ENCODE measurements around the gene SH2D7. TPM values are rescaled to one million over a fixed set of nuclear protein-coding genes. Genes with fewer than 3 reads are reported as not detected.

SH2D7 gene
- total RNA-seq, 1 experiment from 2014 or later: not detected

DNA sequence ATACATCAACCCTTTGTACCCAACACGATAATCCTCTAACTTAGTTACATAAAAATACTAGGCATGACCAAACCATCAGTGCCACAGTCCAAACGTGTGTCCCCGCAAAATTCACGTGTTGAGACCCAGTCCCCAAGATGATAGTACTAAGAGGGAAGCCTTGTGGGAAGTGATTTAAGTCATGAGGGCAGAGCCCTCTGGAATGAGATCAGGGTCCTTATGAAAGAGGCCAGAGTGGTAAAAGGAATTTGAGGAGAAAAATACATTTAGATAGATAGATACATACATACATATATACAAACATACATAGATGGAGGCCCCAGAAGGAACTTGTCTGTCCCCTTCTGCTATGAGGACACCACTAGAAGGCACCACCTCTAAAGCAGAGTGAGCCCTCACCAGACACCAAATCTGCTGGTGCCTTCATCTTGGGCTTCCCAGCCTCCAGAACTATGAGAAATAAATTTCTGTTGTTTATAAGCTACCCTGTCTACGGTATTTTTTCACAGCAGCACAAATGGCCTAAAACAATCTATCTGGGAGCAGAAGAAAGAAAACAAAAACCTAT is 22.8 kb upstream of the SH2D7 start:
- ATAC-seq (no peak), DNase-seq (ENCODE audit: low spot score) (peak; percentile 2)
- ChIA-PET POLR2A (no interaction called here), CTCF (interaction anchor here (1.0 to 1.7 kb wide), 4 partner anchors 13 to 159 kb away, joined by 3 to 6 read pairs (median 5); no protein-coding TSS in a partner anchor)
- no peak overlapping the region for H3K27ac Mint-ChIP-seq
- H3K36me3 Mint-ChIP-seq: no peaks in the 10 kb centered on the region
- peaks cover 17% of the 10 kb centered on the region for H3K4me1 Mint-ChIP-seq
- no peaks in the 10 kb centered on the region for H3K9me3 Mint-ChIP-seq
- H3K4me3 Mint-ChIP-seq: no peak overlapping the region
- H3K27me3 Mint-ChIP-seq (ENCODE audit: low read depth): no peaks in the 10 kb centered on the region
- TF ChIP-seq SMAD4 (CRISPR knock-in tag; IDR thresholded peaks at IDR 0.05): no peak
- TF ChIP-seq ZNF219 (CRISPR knock-in tag; IDR thresholded peaks at IDR 0.05; ENCODE audit: borderline replicate concordance): no peak
- TF ChIP-seq, protein P1, sequence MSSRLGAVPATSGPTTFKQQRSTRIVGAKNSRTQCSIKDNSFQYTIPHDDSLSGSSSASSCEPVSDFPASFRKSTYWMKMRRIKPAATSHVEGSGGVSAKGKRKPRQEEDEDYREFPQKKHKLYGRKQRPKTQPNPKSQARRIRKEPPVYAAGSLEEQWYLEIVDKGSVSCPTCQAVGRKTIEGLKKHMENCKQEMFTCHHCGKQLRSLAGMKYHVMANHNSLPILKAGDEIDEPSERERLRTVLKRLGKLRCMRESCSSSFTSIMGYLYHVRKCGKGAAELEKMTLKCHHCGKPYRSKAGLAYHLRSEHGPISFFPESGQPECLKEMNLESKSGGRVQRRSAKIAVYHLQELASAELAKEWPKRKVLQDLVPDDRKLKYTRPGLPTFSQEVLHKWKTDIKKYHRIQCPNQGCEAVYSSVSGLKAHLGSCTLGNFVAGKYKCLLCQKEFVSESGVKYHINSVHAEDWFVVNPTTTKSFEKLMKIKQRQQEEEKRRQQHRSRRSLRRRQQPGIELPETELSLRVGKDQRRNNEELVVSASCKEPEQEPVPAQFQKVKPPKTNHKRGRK (CRISPR knock-in tag; IDR thresholded peaks at IDR 0.05; ENCODE audit: borderline replicate concordance): no peak
- no peak for TF ChIP-seq FOXK1 (CRISPR knock-in tag; IDR thresholded peaks at IDR 0.05)
- TF ChIP-seq, protein P2, sequence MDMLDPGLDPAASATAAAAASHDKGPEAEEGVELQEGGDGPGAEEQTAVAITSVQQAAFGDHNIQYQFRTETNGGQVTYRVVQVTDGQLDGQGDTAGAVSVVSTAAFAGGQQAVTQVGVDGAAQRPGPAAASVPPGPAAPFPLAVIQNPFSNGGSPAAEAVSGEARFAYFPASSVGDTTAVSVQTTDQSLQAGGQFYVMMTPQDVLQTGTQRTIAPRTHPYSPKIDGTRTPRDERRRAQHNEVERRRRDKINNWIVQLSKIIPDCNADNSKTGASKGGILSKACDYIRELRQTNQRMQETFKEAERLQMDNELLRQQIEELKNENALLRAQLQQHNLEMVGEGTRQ (CRISPR knock-in tag; IDR thresholded peaks at IDR 0.05): no peak
- TF ChIP-seq, protein P3, sequence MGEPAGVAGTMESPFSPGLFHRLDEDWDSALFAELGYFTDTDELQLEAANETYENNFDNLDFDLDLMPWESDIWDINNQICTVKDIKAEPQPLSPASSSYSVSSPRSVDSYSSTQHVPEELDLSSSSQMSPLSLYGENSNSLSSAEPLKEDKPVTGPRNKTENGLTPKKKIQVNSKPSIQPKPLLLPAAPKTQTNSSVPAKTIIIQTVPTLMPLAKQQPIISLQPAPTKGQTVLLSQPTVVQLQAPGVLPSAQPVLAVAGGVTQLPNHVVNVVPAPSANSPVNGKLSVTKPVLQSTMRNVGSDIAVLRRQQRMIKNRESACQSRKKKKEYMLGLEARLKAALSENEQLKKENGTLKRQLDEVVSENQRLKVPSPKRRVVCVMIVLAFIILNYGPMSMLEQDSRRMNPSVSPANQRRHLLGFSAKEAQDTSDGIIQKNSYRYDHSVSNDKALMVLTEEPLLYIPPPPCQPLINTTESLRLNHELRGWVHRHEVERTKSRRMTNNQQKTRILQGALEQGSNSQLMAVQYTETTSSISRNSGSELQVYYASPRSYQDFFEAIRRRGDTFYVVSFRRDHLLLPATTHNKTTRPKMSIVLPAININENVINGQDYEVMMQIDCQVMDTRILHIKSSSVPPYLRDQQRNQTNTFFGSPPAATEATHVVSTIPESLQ (CRISPR knock-in tag; IDR thresholded peaks at IDR 0.05): no peak
- no peak for TF ChIP-seq OVOL2 (CRISPR knock-in tag; IDR thresholded peaks at IDR 0.05; ENCODE audit: borderline replicate concordance)
- no peak for TF ChIP-seq ZNF263 (CRISPR knock-in tag; IDR thresholded peaks at IDR 0.05; ENCODE audit: low read depth)
- no peak for TF ChIP-seq SP1 (CRISPR knock-in tag; conservative IDR thresholded peaks at IDR 0.05)

DNA sequence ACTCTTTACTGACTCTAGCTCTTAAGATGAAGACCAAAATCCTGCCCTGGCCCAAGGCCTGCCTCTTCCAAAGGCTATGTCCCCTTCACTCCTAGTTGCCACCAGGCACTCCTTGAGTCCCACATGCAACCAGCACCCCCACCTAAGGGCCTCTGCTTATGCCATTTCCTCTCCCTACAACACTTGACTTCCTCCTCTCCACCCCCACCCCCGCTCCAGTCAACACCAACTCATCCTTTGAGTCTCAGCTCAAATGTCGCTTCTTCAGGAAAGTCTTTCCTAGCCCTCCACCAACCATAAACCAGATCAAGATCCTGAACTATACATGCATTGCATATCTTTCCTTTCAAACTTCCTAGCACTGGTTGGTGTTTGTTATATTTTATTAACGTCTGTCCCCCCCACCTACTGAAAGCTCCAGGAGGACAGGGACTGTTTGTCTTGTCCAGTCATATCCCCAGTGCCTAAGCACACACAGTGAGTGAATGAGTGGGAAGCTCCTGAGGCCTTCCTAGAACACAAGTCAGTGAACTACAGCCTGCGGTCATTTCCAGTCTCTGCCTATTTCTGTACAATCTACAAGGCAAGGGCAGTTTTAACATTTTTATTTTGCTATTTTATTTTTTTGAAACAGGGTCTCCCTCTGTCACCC is 22.2 kb upstream of the SH2D7 start:
- no peaks in the 10 kb centered on the region for H3K9me3 Mint-ChIP-seq
- ChIA-PET POLR2A (interaction anchor here (0.6 kb wide), 1 partner anchor 277 kb away, joined by 3 read pairs; no protein-coding TSS in a partner anchor), CTCF (interaction anchor here (1.0 to 1.7 kb wide), 6 partner anchors 8 to 160 kb away, joined by 3 to 6 read pairs (median 4); no protein-coding TSS in a partner anchor)
- H3K27me3 Mint-ChIP-seq (ENCODE audit: low read depth): no peaks in the 10 kb centered on the region
- DNase-seq (ENCODE audit: low spot score): peak; percentile 8
- TF ChIP-seq, protein P4, sequence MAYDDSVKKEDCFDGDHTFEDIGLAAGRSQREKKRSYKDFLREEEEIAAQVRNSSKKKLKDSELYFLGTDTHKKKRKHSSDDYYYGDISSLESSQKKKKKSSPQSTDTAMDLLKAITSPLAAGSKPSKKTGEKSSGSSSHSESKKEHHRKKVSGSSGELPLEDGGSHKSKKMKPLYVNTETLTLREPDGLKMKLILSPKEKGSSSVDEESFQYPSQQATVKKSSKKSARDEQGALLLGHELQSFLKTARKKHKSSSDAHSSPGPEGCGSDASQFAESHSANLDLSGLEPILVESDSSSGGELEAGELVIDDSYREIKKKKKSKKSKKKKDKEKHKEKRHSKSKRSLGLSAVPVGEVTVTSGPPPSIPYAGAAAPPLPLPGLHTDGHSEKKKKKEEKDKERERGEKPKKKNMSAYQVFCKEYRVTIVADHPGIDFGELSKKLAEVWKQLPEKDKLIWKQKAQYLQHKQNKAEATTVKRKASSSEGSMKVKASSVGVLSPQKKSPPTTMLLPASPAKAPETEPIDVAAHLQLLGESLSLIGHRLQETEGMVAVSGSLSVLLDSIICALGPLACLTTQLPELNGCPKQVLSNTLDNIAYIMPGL (CRISPR knock-in tag; IDR thresholded peaks at IDR 0.05): no peak
- TF ChIP-seq, protein P5, sequence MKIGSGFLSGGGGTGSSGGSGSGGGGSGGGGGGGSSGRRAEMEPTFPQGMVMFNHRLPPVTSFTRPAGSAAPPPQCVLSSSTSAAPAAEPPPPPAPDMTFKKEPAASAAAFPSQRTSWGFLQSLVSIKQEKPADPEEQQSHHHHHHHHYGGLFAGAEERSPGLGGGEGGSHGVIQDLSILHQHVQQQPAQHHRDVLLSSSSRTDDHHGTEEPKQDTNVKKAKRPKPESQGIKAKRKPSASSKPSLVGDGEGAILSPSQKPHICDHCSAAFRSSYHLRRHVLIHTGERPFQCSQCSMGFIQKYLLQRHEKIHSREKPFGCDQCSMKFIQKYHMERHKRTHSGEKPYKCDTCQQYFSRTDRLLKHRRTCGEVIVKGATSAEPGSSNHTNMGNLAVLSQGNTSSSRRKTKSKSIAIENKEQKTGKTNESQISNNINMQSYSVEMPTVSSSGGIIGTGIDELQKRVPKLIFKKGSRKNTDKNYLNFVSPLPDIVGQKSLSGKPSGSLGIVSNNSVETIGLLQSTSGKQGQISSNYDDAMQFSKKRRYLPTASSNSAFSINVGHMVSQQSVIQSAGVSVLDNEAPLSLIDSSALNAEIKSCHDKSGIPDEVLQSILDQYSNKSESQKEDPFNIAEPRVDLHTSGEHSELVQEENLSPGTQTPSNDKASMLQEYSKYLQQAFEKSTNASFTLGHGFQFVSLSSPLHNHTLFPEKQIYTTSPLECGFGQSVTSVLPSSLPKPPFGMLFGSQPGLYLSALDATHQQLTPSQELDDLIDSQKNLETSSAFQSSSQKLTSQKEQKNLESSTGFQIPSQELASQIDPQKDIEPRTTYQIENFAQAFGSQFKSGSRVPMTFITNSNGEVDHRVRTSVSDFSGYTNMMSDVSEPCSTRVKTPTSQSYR (CRISPR knock-in tag; IDR thresholded peaks at IDR 0.05): no peak
- no peak for TF ChIP-seq ETV6 (CRISPR knock-in tag; IDR thresholded peaks at IDR 0.05)
- TF ChIP-seq, protein P6, sequence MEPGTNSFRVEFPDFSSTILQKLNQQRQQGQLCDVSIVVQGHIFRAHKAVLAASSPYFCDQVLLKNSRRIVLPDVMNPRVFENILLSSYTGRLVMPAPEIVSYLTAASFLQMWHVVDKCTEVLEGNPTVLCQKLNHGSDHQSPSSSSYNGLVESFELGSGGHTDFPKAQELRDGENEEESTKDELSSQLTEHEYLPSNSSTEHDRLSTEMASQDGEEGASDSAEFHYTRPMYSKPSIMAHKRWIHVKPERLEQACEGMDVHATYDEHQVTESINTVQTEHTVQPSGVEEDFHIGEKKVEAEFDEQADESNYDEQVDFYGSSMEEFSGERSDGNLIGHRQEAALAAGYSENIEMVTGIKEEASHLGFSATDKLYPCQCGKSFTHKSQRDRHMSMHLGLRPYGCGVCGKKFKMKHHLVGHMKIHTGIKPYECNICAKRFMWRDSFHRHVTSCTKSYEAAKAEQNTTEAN (CRISPR knock-in tag; IDR thresholded peaks at IDR 0.05): no peak
- no peak for TF ChIP-seq TCF7 (CRISPR knock-in tag; IDR thresholded peaks at IDR 0.05; ENCODE audit: low read depth)
- TF ChIP-seq SMAD3 (CRISPR knock-in tag; IDR thresholded peaks at IDR 0.05; ENCODE audit: borderline replicate concordance): no peak
- TF ChIP-seq ATF1 (CRISPR knock-in tag; IDR thresholded peaks at IDR 0.05): no peak
- TF ChIP-seq, protein P7, sequence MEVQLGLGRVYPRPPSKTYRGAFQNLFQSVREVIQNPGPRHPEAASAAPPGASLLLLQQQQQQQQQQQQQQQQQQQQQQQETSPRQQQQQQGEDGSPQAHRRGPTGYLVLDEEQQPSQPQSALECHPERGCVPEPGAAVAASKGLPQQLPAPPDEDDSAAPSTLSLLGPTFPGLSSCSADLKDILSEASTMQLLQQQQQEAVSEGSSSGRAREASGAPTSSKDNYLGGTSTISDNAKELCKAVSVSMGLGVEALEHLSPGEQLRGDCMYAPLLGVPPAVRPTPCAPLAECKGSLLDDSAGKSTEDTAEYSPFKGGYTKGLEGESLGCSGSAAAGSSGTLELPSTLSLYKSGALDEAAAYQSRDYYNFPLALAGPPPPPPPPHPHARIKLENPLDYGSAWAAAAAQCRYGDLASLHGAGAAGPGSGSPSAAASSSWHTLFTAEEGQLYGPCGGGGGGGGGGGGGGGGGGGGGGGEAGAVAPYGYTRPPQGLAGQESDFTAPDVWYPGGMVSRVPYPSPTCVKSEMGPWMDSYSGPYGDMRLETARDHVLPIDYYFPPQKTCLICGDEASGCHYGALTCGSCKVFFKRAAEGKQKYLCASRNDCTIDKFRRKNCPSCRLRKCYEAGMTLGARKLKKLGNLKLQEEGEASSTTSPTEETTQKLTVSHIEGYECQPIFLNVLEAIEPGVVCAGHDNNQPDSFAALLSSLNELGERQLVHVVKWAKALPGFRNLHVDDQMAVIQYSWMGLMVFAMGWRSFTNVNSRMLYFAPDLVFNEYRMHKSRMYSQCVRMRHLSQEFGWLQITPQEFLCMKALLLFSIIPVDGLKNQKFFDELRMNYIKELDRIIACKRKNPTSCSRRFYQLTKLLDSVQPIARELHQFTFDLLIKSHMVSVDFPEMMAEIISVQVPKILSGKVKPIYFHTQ (CRISPR knock-in tag; IDR thresholded peaks at IDR 0.05): no peak
- peaks cover 17% of the 10 kb centered on the region for H3K4me1 Mint-ChIP-seq
- peak overlapping the region; percentile 57 for H3K27ac Mint-ChIP-seq
- no peak for ATAC-seq
- H3K4me3 Mint-ChIP-seq: no peak overlapping the region
- H3K36me3 Mint-ChIP-seq: no peaks in the 10 kb centered on the region
